Fibroblast of lung (primary cell): ENCODE results near the gene AFF2. TPM values are rescaled to one million over a fixed set of nuclear protein-coding genes. Genes with fewer than 3 reads are reported as not detected.

Source experiments
- DNase-seq, 2 donors: peaks; one replicate each; pipeline versions ENCODE4 v3.0.0 to v3.0.0-alpha.2; 2010; ENCODE audit warnings: low read depth in 2 of 2
- H2AFZ ChIP-seq: 2 replicates; pipeline ENCODE4 v1.5.1; 2012; ENCODE audit warnings: low read length, control low read depth, inconsistent platforms
- H3K27ac ChIP-seq: 2 replicates; pipeline ENCODE4 v1.5.1; 2011; ENCODE audit warnings: low read length, control low read depth; ENCODE audit not compliant: insufficient read depth
- H3K27me3 ChIP-seq: 2 replicates; pipeline ENCODE4 v1.5.1; 2011; ENCODE audit warnings: mild to moderate bottlenecking, low read length; ENCODE audit not compliant: control insufficient read depth, insufficient read depth
- H3K36me3 ChIP-seq: 2 replicates; pipeline ENCODE4 v1.5.1; 2011; ENCODE audit warnings: low read length; ENCODE audit not compliant: control insufficient read depth, insufficient read depth
- H3K4me1 ChIP-seq: 2 replicates; pipeline ENCODE4 v1.5.1; 2011; ENCODE audit warnings: low read length; ENCODE audit not compliant: control insufficient read depth, insufficient read depth; ENCODE audit errors: extremely low read depth
- H3K4me2 ChIP-seq: 2 replicates; pipeline ENCODE4 v1.5.1; 2011; ENCODE audit warnings: low read length, control low read depth; ENCODE audit not compliant: insufficient read depth; ENCODE audit errors: extremely low read depth
- H3K4me3 ChIP-seq, 4 experiments: fragments of 200-600 bp in 1 of 4; sonication (generic) in 1 of 4; replicated peaks in 1 of 4; 2 replicates each; pipeline ENCODE4 v1.5.1; 2011 to 2016; ENCODE audit warnings: low read length in 4 of 4, low read depth in 3 of 4, mild to moderate bottlenecking in 3 of 4, control low read depth in 2 of 4, inconsistent platforms in 1 of 4, mixed read lengths in 1 of 4; ENCODE audit not compliant: insufficient read depth in 1 of 4; ENCODE audit errors: control extremely low read depth in 1 of 4
- H3K79me2 ChIP-seq: 2 replicates; pipeline ENCODE4 v1.5.1; 2012; ENCODE audit warnings: mild to moderate bottlenecking, low read length, inconsistent platforms; ENCODE audit not compliant: control insufficient read depth, insufficient read depth
- H3K9ac ChIP-seq: 2 replicates; pipeline ENCODE4 v1.5.1; 2011; ENCODE audit warnings: mild to moderate bottlenecking, low read length, control low read depth; ENCODE audit not compliant: insufficient read depth
- H3K9me3 ChIP-seq: 2 replicates; pipeline ENCODE4 v1.5.1; 2012; ENCODE audit warnings: low read depth, low read length; ENCODE audit not compliant: control insufficient read depth, insufficient read depth
- H4K20me1 ChIP-seq: 2 replicates; pipeline ENCODE4 v1.5.1; 2011; ENCODE audit warnings: low read length; ENCODE audit not compliant: control insufficient read depth, insufficient read depth; ENCODE audit errors: extremely low read depth
- EZH2 ChIP-seq: IDR thresholded peaks from 2 replicates; pipeline ENCODE4 v1.5.1; 2012; ENCODE audit warnings: low read length, control low read depth, mild to moderate bottlenecking; ENCODE audit errors: missing control alignments
- polyA plus RNA-seq, 2 donors: library from polyadenylated mRNA; depleted of rRNA in 1 of 2; stranded (reverse) in 1 of 2; unstranded in 1 of 2; fragments of >200 nt; gene quantifications; 2 replicates each; pipeline ENCODE4 v1.2.1, GENCODE V29; 2011 to 2012; ENCODE audit warnings: missing spikeins in 1 of 2
- total RNA-seq: library from RNA; depleted of rRNA; stranded (reverse); fragments of >200 nt; gene quantifications from 2 replicates; pipeline ENCODE4 v1.2.1, GENCODE V29; 2014
- TF ChIP-seq, protein P1 (sequence below), 2 donors: IDR thresholded peaks in 1 of 2; conservative IDR thresholded peaks in 1 of 2; 1 replicate in 1 of 2; 2 replicates in 1 of 2; pipeline ENCODE4 v1.5.1; 2011 to 2012; ENCODE audit warnings: low read length in 2 of 2, control low read depth in 1 of 2, inconsistent platforms in 1 of 2, low read depth in 1 of 2, mild to moderate bottlenecking in 1 of 2

Gene AFF2
- total and polyA plus RNA-seq, 2 donors (not counting 1 experiment from before 2014, with no cell fraction given), result under 0.01 to 0.05 TPM

GRCh38 chrX:148540114-148540513, 39.7 kb downstream of the AFF2 start:
- Histone ChIP-seq H4K20me1 (no peaks in the 10 kb centered on the region), H3K4me2 (no peak overlapping the region), H3K4me3 (no peak overlapping the region), H3K79me2 (no peaks in the 10 kb centered on the region), H3K9ac (no peak overlapping the region), H3K27ac (no peak overlapping the region), H3K36me3 (no peaks in the 10 kb centered on the region), H3K4me1 (no peaks in the 10 kb centered on the region), H3K9me3 (no peaks in the 10 kb centered on the region), H3K27me3 (no peaks in the 10 kb centered on the region), H2AFZ (no peak overlapping the region)
- no peak for TF ChIP-seq EZH2
- TF ChIP-seq, protein P1, sequence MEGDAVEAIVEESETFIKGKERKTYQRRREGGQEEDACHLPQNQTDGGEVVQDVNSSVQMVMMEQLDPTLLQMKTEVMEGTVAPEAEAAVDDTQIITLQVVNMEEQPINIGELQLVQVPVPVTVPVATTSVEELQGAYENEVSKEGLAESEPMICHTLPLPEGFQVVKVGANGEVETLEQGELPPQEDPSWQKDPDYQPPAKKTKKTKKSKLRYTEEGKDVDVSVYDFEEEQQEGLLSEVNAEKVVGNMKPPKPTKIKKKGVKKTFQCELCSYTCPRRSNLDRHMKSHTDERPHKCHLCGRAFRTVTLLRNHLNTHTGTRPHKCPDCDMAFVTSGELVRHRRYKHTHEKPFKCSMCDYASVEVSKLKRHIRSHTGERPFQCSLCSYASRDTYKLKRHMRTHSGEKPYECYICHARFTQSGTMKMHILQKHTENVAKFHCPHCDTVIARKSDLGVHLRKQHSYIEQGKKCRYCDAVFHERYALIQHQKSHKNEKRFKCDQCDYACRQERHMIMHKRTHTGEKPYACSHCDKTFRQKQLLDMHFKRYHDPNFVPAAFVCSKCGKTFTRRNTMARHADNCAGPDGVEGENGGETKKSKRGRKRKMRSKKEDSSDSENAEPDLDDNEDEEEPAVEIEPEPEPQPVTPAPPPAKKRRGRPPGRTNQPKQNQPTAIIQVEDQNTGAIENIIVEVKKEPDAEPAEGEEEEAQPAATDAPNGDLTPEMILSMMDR (conservative IDR thresholded peaks at IDR 0.05 in 1 of 2, IDR thresholded peaks at IDR 0.05 in 1 of 2; ENCODE audit: low read depth in 1 of 2, low read length in 2 of 2), result no peak
- no peak for DNase-seq

DNA sequence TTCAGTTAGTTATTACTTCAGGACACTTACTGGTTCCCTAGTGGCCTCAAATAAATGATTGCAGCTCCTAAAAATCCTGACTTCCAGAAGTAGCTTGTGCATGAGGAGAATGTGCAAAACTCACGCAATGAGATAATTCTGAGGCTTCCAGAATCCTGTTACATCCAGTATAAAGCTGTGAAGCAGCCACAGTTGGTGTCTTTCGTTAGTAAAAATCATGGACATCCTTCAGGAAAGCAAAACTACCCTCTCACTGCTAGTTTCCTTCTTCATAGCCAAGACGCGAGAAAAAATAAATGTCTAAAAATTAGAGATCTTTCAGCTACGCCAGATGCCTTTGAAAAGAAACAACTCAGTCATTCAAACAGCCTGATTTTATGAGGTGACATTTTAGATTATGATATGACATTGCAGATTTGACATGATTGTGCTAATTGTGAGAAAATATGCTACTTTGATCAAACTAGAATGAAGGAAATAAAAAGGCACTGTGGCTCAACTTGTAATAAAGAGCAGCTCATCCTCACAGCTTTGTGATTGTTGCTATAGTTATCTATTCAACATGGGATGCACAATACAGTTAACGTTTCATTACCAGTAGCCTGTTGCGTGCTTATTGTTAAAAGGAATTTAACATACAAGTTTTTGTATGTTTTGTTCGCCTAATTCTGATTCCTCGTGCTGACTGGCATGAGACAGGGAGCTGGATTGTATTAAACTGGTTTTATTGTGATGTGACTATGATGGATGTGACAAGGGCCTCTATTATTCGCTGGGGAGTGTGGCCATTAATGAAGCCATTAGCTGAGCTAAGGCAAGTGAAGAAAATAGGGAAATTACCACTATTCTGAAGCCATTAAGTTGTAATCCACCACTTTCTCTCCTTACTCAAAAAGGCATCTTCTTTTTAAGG, 40.5 kb downstream of the AFF2 start:
- TF ChIP-seq, protein P1 (conservative IDR thresholded peaks at IDR 0.05 in 1 of 2, IDR thresholded peaks at IDR 0.05 in 1 of 2; ENCODE audit: low read depth in 1 of 2, low read length in 2 of 2), result no peak
- TF ChIP-seq EZH2, result no peak
- H4K20me1 ChIP-seq, result no peaks in the 10 kb centered on the region
- no peak overlapping the region for H2AFZ ChIP-seq
- H3K27ac ChIP-seq, result no peak overlapping the region
- H3K9ac ChIP-seq, result no peak overlapping the region
- no peaks in the 10 kb centered on the region for H3K36me3 ChIP-seq
- H3K4me2 ChIP-seq, result no peak overlapping the region
- H3K4me3 ChIP-seq, result no peak overlapping the region
- no peaks in the 10 kb centered on the region for H3K79me2 ChIP-seq
- no peaks in the 10 kb centered on the region for H3K27me3 ChIP-seq
- H3K9me3 ChIP-seq, result no peaks in the 10 kb centered on the region
- H3K4me1 ChIP-seq, result no peaks in the 10 kb centered on the region
- no peak for DNase-seq

- Histone ChIP-seq H2AFZ (no peak overlapping the region), H3K79me2 (no peaks in the 10 kb centered on the region), H3K4me3 (no peak overlapping the region), H3K9me3 (no peaks in the 10 kb centered on the region), H3K4me1 (no peaks in the 10 kb centered on the region), H3K4me2 (no peak overlapping the region), H3K9ac (no peak overlapping the region), H3K36me3 (no peaks in the 10 kb centered on the region), H3K27ac (no peak overlapping the region), H4K20me1 (no peaks in the 10 kb centered on the region), H3K27me3 (no peaks in the 10 kb centered on the region)
- TF ChIP-seq, protein P1 (conservative IDR thresholded peaks at IDR 0.05 in 1 of 2, IDR thresholded peaks at IDR 0.05 in 1 of 2; ENCODE audit: low read depth in 1 of 2, low read length in 2 of 2), result no peak
- TF ChIP-seq EZH2, result no peak
- no peak for DNase-seq
These were observed 41.1 kb downstream of the AFF2 start for GRCh38 chrX:148541584-148541940.
